KMS-11 (cell line): Measurements from ENCODE around the gene C4orf51.
"Not testable (repeated sequence)": the region's sequence is repeated elsewhere in the genome, so short reads cannot be mapped to it uniquely, and the experiment has no call there.

Experiments used
- H2AFZ ChIP-seq: fragments of 200-600 bp; sonication (generic); 2 replicates; pipeline ENCODE4 v1.6.1; 2016; ENCODE audit warnings: antibody characterized with exemption, mixed run types, low read depth
- H3K27ac ChIP-seq: fragments of 200-600 bp; sonication (generic); 2 replicates; pipeline ENCODE4 v1.6.1; 2016; ENCODE audit warnings: mild to moderate bottlenecking, mixed run types
- H3K27me3 ChIP-seq: fragments of 200-600 bp; sonication (generic); 2 replicates; pipeline ENCODE4 v1.6.1; 2017; ENCODE audit warnings: mild to moderate bottlenecking, low read depth, mixed run types, moderate library complexity; ENCODE audit not compliant: insufficient read depth
- H3K36me3 ChIP-seq: fragments of 200-600 bp; sonication (generic); 2 replicates; pipeline ENCODE4 v1.6.1; 2017; ENCODE audit warnings: mild to moderate bottlenecking, mixed run types; ENCODE audit not compliant: insufficient read depth
- H3K4me1 ChIP-seq: fragments of 200-600 bp; sonication (generic); 2 replicates; pipeline ENCODE4 v1.6.1; 2016; ENCODE audit warnings: mild to moderate bottlenecking, low read depth, mixed run types; ENCODE audit not compliant: poor library complexity, severe bottlenecking
- H3K4me2 ChIP-seq: fragments of 200-600 bp; sonication (generic); 2 replicates; pipeline ENCODE4 v1.7.0; 2016; ENCODE audit warnings: mild to moderate bottlenecking, mixed run types
- H3K4me3 ChIP-seq: fragments of 200-600 bp; sonication (generic); IDR thresholded peaks from 2 replicates; pipeline ENCODE4 v1.6.1; 2017; ENCODE audit warnings: low read depth, low read length, mixed read lengths; ENCODE audit not compliant: insufficient read depth
- H3K79me2 ChIP-seq: fragments of 200-600 bp; sonication (generic); 2 replicates; pipeline ENCODE4 v1.6.1; 2016; ENCODE audit warnings: low read depth, mixed run types; ENCODE audit not compliant: insufficient read depth
- H3K9ac ChIP-seq: fragments of 200-600 bp; sonication (generic); 2 replicates; pipeline ENCODE4 v1.6.1; 2016; ENCODE audit warnings: mild to moderate bottlenecking, mixed run types
- H4K20me1 ChIP-seq: fragments of 200-600 bp; sonication (generic); 2 replicates; pipeline ENCODE4 v1.6.1; 2016; ENCODE audit warnings: mild to moderate bottlenecking, mixed run types; ENCODE audit not compliant: insufficient read depth
- CTCF ChIP-seq: fragments of 200-600 bp; sonication (generic); conservative IDR thresholded peaks from 2 replicates; pipeline ENCODE4 v1.6.1; 2017; ENCODE audit warnings: low read depth, mild to moderate bottlenecking, antibody characterized with exemption, low read length, moderate library complexity, mixed read lengths

Gene C4orf51

GRCh38 chr4:145681518-145681917 is 1.6 kb downstream of the C4orf51 start:
- Histone ChIP-seq H3K36me3 (no peaks in the 10 kb centered on the region), H3K79me2 (no peaks in the 10 kb centered on the region), H4K20me1 (no peaks in the 10 kb centered on the region), H2AFZ (no peak overlapping the region), H3K4me2 (no peak overlapping the region), H3K27ac (no peak overlapping the region), H3K27me3 (no peaks in the 10 kb centered on the region), H3K9ac (no peak overlapping the region), H3K4me3 (no peak overlapping the region), H3K4me1 (no peaks in the 10 kb centered on the region)
- no peak for TF ChIP-seq CTCF

- Histone ChIP-seq H3K9ac (no peak overlapping the region), H3K4me2 (no peak overlapping the region), H3K79me2 (no peaks in the 10 kb centered on the region), H3K36me3 (no peaks in the 10 kb centered on the region), H2AFZ (no peak overlapping the region), H3K27me3 (no peaks in the 10 kb centered on the region), H3K4me3 (no peak overlapping the region), H3K4me1 (no peaks in the 10 kb centered on the region), H3K27ac (no peak overlapping the region), H4K20me1 (no peaks in the 10 kb centered on the region)
- no peak for TF ChIP-seq CTCF
Observed at GRCh38 chr4:145681956-145682355, 2.0 kb downstream of the C4orf51 start.

- Histone ChIP-seq H3K4me3 (no peak overlapping the region), H2AFZ (no peak overlapping the region), H3K27me3 (no peaks in the 10 kb centered on the region), H3K4me2 (no peak overlapping the region), H3K79me2 (no peaks in the 10 kb centered on the region), H4K20me1 (no peaks in the 10 kb centered on the region), H3K9ac (no peak overlapping the region), H3K27ac (no peak overlapping the region), H3K4me1 (no peaks in the 10 kb centered on the region), H3K36me3 (no peaks in the 10 kb centered on the region)
- TF ChIP-seq CTCF = no peak
Observed at GRCh38 chr4:145686991-145687390, 7.0 kb downstream of the C4orf51 start.

DNA sequence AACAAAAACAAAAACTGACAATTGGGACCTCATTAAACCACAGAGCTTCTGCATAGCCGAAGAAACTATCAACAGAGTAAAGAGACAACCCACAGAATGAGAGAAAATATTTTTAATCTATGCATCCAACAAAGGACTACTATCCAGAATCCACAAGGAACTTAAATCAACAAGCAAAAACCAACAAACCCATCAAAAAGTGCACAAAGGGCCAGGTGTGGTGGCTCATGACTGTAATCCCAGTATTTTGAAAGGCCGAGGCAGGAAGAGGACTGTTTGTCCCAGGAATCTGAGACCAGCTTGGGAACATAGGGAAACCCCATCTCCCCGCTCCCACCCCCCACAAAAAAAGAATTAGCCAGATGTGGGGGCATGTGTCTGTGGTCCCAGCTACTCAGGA is 10.7 kb downstream of the C4orf51 start:
- no peak for TF ChIP-seq CTCF

GRCh38 chr4:145691416-145691815 is 11.5 kb downstream of the C4orf51 start:
- H3K4me3 ChIP-seq = not testable (repeated sequence)

More for the DNA sequence above, 10.7 kb downstream of the C4orf51 start:
- no peak overlapping the region for H3K4me2 ChIP-seq
- no peak overlapping the region for H3K27ac ChIP-seq
- H3K27me3 ChIP-seq = no peaks in the 10 kb centered on the region
- no peaks in the 10 kb centered on the region for H4K20me1 ChIP-seq
- H2AFZ ChIP-seq = no peak overlapping the region
- no peaks in the 10 kb centered on the region for H3K36me3 ChIP-seq
- no peaks in the 10 kb centered on the region for H3K4me1 ChIP-seq
- no peak overlapping the region for H3K4me3 ChIP-seq
- no peaks in the 10 kb centered on the region for H3K79me2 ChIP-seq
- H3K9ac ChIP-seq = no peak overlapping the region

More at GRCh38 chr4:145691416-145691815, 11.5 kb downstream of the C4orf51 start:
- H3K4me1 ChIP-seq, H4K20me1 ChIP-seq, H3K36me3 ChIP-seq, H3K79me2 ChIP-seq, H3K4me2 ChIP-seq, H2AFZ ChIP-seq, H3K27me3 ChIP-seq, H3K9ac ChIP-seq, H3K27ac ChIP-seq: not testable (repeated sequence)
